Measurements from ENCODE around the gene RIMS3. TPM values are rescaled to one million over a fixed set of nuclear protein-coding genes. Genes with fewer than 3 reads are reported as not detected.

RIMS3 gene
- total RNA-seq, 1 donor from 2014 or later: 4.3 TPM

DNA sequence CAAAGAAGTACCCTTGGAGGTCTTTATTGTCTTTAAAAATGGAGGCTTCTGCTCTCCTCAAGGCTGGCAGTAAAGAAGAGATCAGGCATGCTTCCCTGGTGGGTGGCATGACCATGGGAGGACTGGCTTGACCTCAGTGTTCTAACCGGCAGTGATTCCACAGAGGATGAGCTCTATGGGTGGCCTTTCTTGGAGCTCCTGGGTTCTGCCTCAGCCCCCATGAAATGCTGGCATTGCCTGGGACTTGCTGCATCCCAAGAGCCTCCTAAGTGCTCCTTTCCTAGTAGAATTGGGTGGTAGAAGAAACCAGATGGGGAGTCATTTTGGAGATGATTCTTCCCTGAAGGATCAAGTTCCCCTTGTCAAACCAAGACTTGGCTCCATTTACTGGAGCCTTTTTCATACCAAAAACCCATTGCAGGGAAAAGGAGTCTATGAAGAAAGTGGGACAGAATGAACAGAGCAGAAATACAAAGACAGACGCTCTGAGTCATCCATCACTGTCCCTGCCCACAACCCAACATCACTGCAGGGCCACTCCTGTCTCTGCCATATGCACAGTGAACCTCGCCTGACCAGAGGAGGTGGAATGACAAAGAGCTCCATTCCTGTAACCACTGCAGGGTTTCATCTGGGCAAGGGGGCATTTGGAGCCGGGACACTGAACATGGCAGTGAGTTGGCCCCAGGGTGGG, 42.4 kb downstream of the RIMS3 start:
- H4K20me1 ChIP-seq (ENCODE audit: insufficient read depth, low read length): no peaks in the 10 kb centered on the region
- FAIRE-seq: no peak
- no peak overlapping the region for H3K4me3 ChIP-seq (ENCODE audit: insufficient read depth, low read depth, low read length)
- no peak for DNase-seq (ENCODE audit: low read depth)
- H3K36me3 Mint-ChIP-seq (ENCODE audit: low read depth, unreplicated experiment): peaks cover 9% of the 10 kb centered on the region
- H2AFZ ChIP-seq (ENCODE audit: low read depth, low read length): no peak overlapping the region
- no peak overlapping the region for H3K4me2 ChIP-seq (ENCODE audit: low read length)
- peaks cover 29% of the 10 kb centered on the region for H3K9me3 Mint-ChIP-seq (ENCODE audit: unreplicated experiment)
- H3K27ac Mint-ChIP-seq (ENCODE audit: unreplicated experiment): no peak overlapping the region
- H3K9me3 ChIP-seq (ENCODE audit: insufficient read depth, low read depth, low read length): peaks cover 7% of the 10 kb centered on the region
- H3K27me3 Mint-ChIP-seq (ENCODE audit: low read depth, unreplicated experiment): peaks cover 23% of the 10 kb centered on the region
- no peaks in the 10 kb centered on the region for H3K79me2 ChIP-seq (ENCODE audit: insufficient read depth, low read length)
- TF ChIP-seq, protein P1, sequence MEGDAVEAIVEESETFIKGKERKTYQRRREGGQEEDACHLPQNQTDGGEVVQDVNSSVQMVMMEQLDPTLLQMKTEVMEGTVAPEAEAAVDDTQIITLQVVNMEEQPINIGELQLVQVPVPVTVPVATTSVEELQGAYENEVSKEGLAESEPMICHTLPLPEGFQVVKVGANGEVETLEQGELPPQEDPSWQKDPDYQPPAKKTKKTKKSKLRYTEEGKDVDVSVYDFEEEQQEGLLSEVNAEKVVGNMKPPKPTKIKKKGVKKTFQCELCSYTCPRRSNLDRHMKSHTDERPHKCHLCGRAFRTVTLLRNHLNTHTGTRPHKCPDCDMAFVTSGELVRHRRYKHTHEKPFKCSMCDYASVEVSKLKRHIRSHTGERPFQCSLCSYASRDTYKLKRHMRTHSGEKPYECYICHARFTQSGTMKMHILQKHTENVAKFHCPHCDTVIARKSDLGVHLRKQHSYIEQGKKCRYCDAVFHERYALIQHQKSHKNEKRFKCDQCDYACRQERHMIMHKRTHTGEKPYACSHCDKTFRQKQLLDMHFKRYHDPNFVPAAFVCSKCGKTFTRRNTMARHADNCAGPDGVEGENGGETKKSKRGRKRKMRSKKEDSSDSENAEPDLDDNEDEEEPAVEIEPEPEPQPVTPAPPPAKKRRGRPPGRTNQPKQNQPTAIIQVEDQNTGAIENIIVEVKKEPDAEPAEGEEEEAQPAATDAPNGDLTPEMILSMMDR (IDR thresholded peaks at IDR 0.05; ENCODE audit: insufficient read depth, low read depth, low read length): no peak
- TF ChIP-seq EZH2 (IDR thresholded peaks at IDR 0.05; ENCODE audit: insufficient read depth, low read length): no peak
- H3K4me3 Mint-ChIP-seq (ENCODE audit: unreplicated experiment): no peak overlapping the region
- peaks cover 7% of the 10 kb centered on the region for H3K4me1 ChIP-seq (ENCODE audit: insufficient read depth, low read length)
- peaks cover 13% of the 10 kb centered on the region for H3K4me1 Mint-ChIP-seq (ENCODE audit: low read depth, unreplicated experiment)
- no peaks in the 10 kb centered on the region for H3K36me3 ChIP-seq (ENCODE audit: insufficient read depth, low read length)
- no peak overlapping the region for H3K9ac ChIP-seq (ENCODE audit: low read length)
- H3K27ac ChIP-seq (ENCODE audit: low read depth, low read length): no peak overlapping the region
- H3K27me3 ChIP-seq (ENCODE audit: insufficient read depth, low read length): no peaks in the 10 kb centered on the region

DNA sequence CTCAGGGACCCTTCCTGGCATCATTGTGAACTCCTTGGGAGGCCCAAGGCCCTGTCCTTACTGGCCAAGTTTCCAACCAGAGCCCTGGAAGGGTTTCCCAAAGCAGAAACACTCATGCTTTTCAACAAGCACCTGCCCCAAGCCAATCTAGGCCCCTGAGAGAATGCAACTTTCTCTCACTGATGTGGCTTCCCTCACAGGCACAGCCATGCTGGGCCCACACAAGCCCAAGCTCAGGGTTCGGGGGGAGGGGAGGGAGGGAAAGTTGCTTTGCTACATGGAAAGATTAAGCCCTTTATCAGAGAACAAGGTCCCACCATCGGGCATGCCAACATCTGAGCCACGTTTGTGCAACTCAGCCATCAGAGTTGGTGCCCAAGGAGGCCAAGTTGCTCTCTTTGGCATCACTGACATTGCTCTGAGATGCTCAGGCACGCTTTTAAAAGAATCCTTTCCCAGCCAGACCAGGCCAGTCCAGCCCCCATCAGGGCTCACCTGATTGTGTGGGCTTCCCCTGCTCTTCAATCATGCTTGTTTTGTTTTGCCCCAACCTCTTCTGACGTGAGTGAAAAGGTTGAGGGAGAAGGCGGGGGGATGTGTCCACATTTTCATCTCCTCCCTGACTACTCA, 43.5 kb downstream of the RIMS3 start:
- DNase-seq (ENCODE audit: low read depth): no peak
- Histone ChIP-seq H3K36me3 (ENCODE audit: insufficient read depth, low read length) (no peaks in the 10 kb centered on the region), H3K4me3 (ENCODE audit: insufficient read depth, low read depth, low read length) (no peak overlapping the region), H3K27me3 (ENCODE audit: insufficient read depth, low read length) (no peaks in the 10 kb centered on the region), H3K27ac (ENCODE audit: low read depth, low read length) (no peak overlapping the region), H3K4me2 (ENCODE audit: low read length) (no peak overlapping the region), H3K9me3 (ENCODE audit: insufficient read depth, low read depth, low read length) (peaks cover 7% of the 10 kb centered on the region), H3K79me2 (ENCODE audit: insufficient read depth, low read length) (no peaks in the 10 kb centered on the region), H2AFZ (ENCODE audit: low read depth, low read length) (no peak overlapping the region), H3K9ac (ENCODE audit: low read length) (no peak overlapping the region), H4K20me1 (ENCODE audit: insufficient read depth, low read length) (no peaks in the 10 kb centered on the region), H3K4me1 (ENCODE audit: insufficient read depth, low read length) (peaks cover 7% of the 10 kb centered on the region)
- peaks cover 23% of the 10 kb centered on the region for H3K27me3 Mint-ChIP-seq (ENCODE audit: low read depth, unreplicated experiment)
- H3K4me3 Mint-ChIP-seq (ENCODE audit: unreplicated experiment): no peak overlapping the region
- peaks cover 13% of the 10 kb centered on the region for H3K4me1 Mint-ChIP-seq (ENCODE audit: low read depth, unreplicated experiment)
- no peak for FAIRE-seq
- peaks cover 29% of the 10 kb centered on the region for H3K9me3 Mint-ChIP-seq (ENCODE audit: unreplicated experiment)
- no peak overlapping the region for H3K27ac Mint-ChIP-seq (ENCODE audit: unreplicated experiment)
- H3K36me3 Mint-ChIP-seq (ENCODE audit: low read depth, unreplicated experiment): peaks cover 9% of the 10 kb centered on the region
- TF ChIP-seq EZH2 (IDR thresholded peaks at IDR 0.05; ENCODE audit: insufficient read depth, low read length): no peak
- TF ChIP-seq, protein P1 (IDR thresholded peaks at IDR 0.05; ENCODE audit: insufficient read depth, low read depth, low read length): no peak
